HepG2 (cell line): ENCODE data around the gene ANKFY1. TPM values are rescaled to one million over a fixed set of nuclear protein-coding genes. Genes with fewer than 3 reads are reported as not detected.

Source experiments
- DRAP1 ChIP-seq: IDR thresholded peaks from 2 replicates; pipeline ENCODE4 v1.6.1; 2016; ENCODE audit warnings: missing genetic modification reagents, missing compliant biosample characterization
- FOXP1 ChIP-seq, 2 experiments: fragments of 450-650 bp in 1 of 2; IDR thresholded peaks; 2 replicates each; pipeline ENCODE4 v1.6.1; 2017 to 2018; ENCODE audit warnings: antibody characterized with exemption in 1 of 2
- GTF3A ChIP-seq: sonication (generic); formaldehyde crosslinking; conservative IDR thresholded peaks from 2 replicates; pipeline ENCODE4 v1.4.0; 2020; ENCODE audit warnings: mild to moderate bottlenecking, missing genetic modification reagents
- HES4 ChIP-seq: sonication (generic); formaldehyde crosslinking; IDR thresholded peaks from 2 replicates; pipeline ENCODE4 v1.9.0; 2021; ENCODE audit warnings: mild to moderate bottlenecking, missing genetic modification reagents, borderline replicate concordance
- KDM2A ChIP-seq: sonication (generic); formaldehyde crosslinking; IDR thresholded peaks from 2 replicates; pipeline ENCODE4 v1.4.0; 2020; ENCODE audit warnings: low read depth, missing genetic modification reagents, borderline replicate concordance
- MTA3 ChIP-seq: sonication (generic); formaldehyde crosslinking; IDR thresholded peaks from 2 replicates; pipeline ENCODE4 v1.4.0; 2020; ENCODE audit warnings: missing genetic modification reagents
- PAX8 ChIP-seq: sonication (generic); formaldehyde crosslinking; IDR thresholded peaks from 2 replicates; pipeline ENCODE4 v1.8.0; 2022; ENCODE audit warnings: mild to moderate bottlenecking, missing genetic modification reagents, borderline replicate concordance
- SRSF4 ChIP-seq: fragments of 200-400 bp; formaldehyde crosslinking; IDR thresholded peaks from one replicate; pipeline ENCODE4 v1.6.1; 2018; ENCODE audit warnings: mild to moderate bottlenecking, low read depth, low read length, moderate library complexity; ENCODE audit not compliant: poor library complexity, severe bottlenecking
- TBX2 ChIP-seq: sonication (generic); formaldehyde crosslinking; IDR thresholded peaks from 2 replicates; pipeline ENCODE4 v1.5.0; 2020; ENCODE audit warnings: missing genetic modification reagents, mild to moderate bottlenecking, borderline replicate concordance
- XBP1 ChIP-seq: sonication (generic); formaldehyde crosslinking; IDR thresholded peaks from 2 replicates; pipeline ENCODE4 v1.5.0; 2020; ENCODE audit warnings: missing genetic modification reagents
- ZFP36L2 ChIP-seq: sonication (generic); formaldehyde crosslinking; IDR thresholded peaks from 2 replicates; pipeline ENCODE4 v1.4.0; 2020; ENCODE audit warnings: missing genetic modification reagents
- ZNF101 ChIP-seq: sonication (generic); formaldehyde crosslinking; IDR thresholded peaks from 2 replicates; pipeline ENCODE4 v1.4.0; 2020; ENCODE audit warnings: mild to moderate bottlenecking, low read depth, missing genetic modification reagents, borderline replicate concordance
- ZNF230 ChIP-seq: sonication (generic); formaldehyde crosslinking; IDR thresholded peaks from 2 replicates; pipeline ENCODE4 v1.4.0; 2020; ENCODE audit warnings: mild to moderate bottlenecking, missing genetic modification reagents
- ZNF333 ChIP-seq: sonication (generic); formaldehyde crosslinking; IDR thresholded peaks from 2 replicates; pipeline ENCODE4 v1.4.0; 2020; ENCODE audit warnings: mild to moderate bottlenecking, missing genetic modification reagents, borderline replicate concordance
- ZNF629 ChIP-seq: sonication (generic); formaldehyde crosslinking; conservative IDR thresholded peaks from 2 replicates; pipeline ENCODE4 v1.5.0; 2020; ENCODE audit warnings: missing genetic modification reagents
- ZNF704 ChIP-seq: sonication (generic); formaldehyde crosslinking; IDR thresholded peaks from 2 replicates; pipeline ENCODE4 v1.8.1; 2023; ENCODE audit warnings: mild to moderate bottlenecking, inconsistent platforms, moderate library complexity, missing genetic modification reagents, borderline replicate concordance
- ZNF775 ChIP-seq: sonication (generic); formaldehyde crosslinking; IDR thresholded peaks from 2 replicates; pipeline ENCODE4 v1.4.0; 2020; ENCODE audit warnings: missing genetic modification reagents, mild to moderate bottlenecking, moderate library complexity, borderline replicate concordance
- ZNF878 ChIP-seq: sonication (generic); formaldehyde crosslinking; IDR thresholded peaks from 2 replicates; pipeline ENCODE4 v1.8.1; 2023; ENCODE audit warnings: mild to moderate bottlenecking, missing genetic modification reagents, moderate library complexity
- ZSCAN22 ChIP-seq: sonication (generic); formaldehyde crosslinking; IDR thresholded peaks from 2 replicates; pipeline ENCODE4 v1.4.0; 2020; ENCODE audit warnings: mild to moderate bottlenecking, missing genetic modification reagents
- polyA plus RNA-seq, 8 experiments: library from polyadenylated mRNA; depleted of rRNA in 3 of 8; stranded (reverse) in 7 of 8; unstranded in 1 of 8; fragments of >200 nt; fragmentation: Illumina TruSeq in 4 of 8; extraction: Trizol in 4 of 8; gene quantifications; 2 replicates each; pipeline versions ENCODE4 v1.2.1 to v1.2.3, GENCODE V29; 2011 to 2016; ENCODE audit warnings: low read depth in 4 of 8, missing spikeins in 1 of 8, mixed read lengths in 1 of 8; ENCODE audit not compliant: insufficient read depth in 1 of 8
- total RNA-seq, 5 experiments: library from RNA; depleted of rRNA; stranded (reverse); fragments of >200 nt; fragmentation: Illumina TruSeq; extraction: Trizol; gene quantifications; 2 replicates each; pipeline ENCODE4 v1.2.3, GENCODE V29; 2016; ENCODE audit warnings: low read depth in 1 of 5
- TF ChIP-seq, protein P1 (sequence below): sonication (generic); formaldehyde crosslinking; IDR thresholded peaks from 2 replicates; pipeline ENCODE4 v1.5.1; 2020; ENCODE audit warnings: missing genetic modification reagents, mild to moderate bottlenecking, borderline replicate concordance
- TF ChIP-seq, protein P2 (sequence below): sonication (generic); formaldehyde crosslinking; IDR thresholded peaks from 2 replicates; pipeline ENCODE4 v1.5.1; 2020; ENCODE audit warnings: mild to moderate bottlenecking, moderate library complexity, missing genetic modification reagents
- TF ChIP-seq, protein P3 (sequence below): sonication (generic); formaldehyde crosslinking; IDR thresholded peaks from 2 replicates; pipeline ENCODE4 v1.9.0; 2021; ENCODE audit warnings: missing genetic modification reagents, borderline replicate concordance

ANKFY1 gene
- total and polyA plus RNA-seq, 2 of the 13 experiments (the other 11 are each of a cell fraction or from before 2014, with no cell fraction given), result 11.9 to 16.8 TPM

DNA sequence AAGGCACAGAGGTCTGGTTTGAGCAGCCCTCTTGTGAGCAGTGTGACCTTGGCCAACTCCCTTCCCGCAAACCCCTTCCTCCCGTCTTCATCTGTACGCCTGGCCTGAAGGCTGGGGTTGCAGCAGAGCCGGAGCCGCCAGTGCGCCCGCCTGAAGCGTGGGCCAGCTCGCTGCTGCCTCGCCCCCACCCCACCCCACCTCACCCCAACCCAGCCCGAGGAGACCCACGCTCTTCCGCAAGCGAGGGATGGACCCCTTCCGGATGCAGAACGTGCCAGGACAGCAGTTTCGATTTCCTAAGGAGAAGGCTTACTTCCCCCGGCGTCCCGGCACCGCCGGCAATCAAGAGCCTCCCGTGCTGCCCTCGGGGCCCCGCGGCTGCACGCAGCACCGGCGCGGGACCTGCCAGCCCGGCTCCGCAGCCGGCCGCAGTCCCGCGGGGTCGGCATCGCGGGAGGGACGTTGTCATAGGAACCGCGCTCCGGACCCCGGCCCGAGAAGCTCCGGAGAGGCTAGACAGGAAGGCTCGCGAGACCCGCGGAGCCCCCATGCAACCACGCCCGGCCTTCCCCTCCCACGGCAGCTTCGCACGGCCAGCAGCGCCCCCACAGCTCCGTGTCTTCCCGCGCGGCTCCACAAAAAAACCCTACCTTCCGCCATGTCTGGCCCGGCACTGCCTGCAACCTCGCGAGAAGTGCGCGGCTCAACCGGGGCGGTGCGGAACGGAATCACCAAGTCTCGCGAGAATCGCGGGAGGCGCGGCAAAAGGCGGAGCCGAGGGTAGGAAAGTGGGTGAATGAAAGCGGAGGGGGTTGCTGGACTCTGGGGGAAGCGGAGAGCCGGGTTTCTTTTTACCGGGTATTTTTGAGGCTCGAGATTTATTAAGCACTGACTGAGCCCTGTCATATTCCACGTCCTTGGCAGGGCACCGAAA, at the start of gene ANKFY1 (continued):
- TF ChIP-seq ZSCAN22 (CRISPR knock-in tag) (no peak), KDM2A (CRISPR knock-in tag) (peak; percentile 97), ZNF333 (no peak), TBX2 (CRISPR knock-in tag) (peak; percentile 55; the same call in 1 of the 2 replicates), ZNF775 (CRISPR knock-in tag) (no peak), GTF3A (CRISPR knock-in tag) (0 out of 2 replicates have a peak, but pooled peaks have one; percentile 49), FOXP1 (IDR thresholded peaks at IDR 0.05) (no peak), FOXP1 (CRISPR knock-in tag; IDR thresholded peaks at IDR 0.05) (no peak), MTA3 (CRISPR knock-in tag) (no peak), ZNF629 (CRISPR knock-in tag) (0 out of 2 replicates have a peak, but pooled peaks have one; percentile 5), PAX8 (CRISPR knock-in tag) (0 out of 2 replicates have a peak, but pooled peaks have one; percentile 35), XBP1 (no peak), ZNF101 (CRISPR knock-in tag) (no peak), DRAP1 (CRISPR knock-in tag) (peak; percentile 84), HES4 (CRISPR knock-in tag) (peak; percentile 54), ZFP36L2 (CRISPR knock-in tag) (no peak), ZNF704 (peak; percentile 95; the same call in 1 of the 2 replicates), ZNF230 (peak; percentile 74; the same call in 1 of the 2 replicates), SRSF4 (no peak), ZNF878 (CRISPR knock-in tag) (no peak)
- TF ChIP-seq, protein P1, sequence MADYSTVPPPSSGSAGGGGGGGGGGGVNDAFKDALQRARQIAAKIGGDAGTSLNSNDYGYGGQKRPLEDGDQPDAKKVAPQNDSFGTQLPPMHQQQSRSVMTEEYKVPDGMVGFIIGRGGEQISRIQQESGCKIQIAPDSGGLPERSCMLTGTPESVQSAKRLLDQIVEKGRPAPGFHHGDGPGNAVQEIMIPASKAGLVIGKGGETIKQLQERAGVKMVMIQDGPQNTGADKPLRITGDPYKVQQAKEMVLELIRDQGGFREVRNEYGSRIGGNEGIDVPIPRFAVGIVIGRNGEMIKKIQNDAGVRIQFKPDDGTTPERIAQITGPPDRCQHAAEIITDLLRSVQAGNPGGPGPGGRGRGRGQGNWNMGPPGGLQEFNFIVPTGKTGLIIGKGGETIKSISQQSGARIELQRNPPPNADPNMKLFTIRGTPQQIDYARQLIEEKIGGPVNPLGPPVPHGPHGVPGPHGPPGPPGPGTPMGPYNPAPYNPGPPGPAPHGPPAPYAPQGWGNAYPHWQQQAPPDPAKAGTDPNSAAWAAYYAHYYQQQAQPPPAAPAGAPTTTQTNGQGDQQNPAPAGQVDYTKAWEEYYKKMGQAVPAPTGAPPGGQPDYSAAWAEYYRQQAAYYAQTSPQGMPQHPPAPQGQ (CRISPR knock-in tag), result no peak
- TF ChIP-seq, protein P2, sequence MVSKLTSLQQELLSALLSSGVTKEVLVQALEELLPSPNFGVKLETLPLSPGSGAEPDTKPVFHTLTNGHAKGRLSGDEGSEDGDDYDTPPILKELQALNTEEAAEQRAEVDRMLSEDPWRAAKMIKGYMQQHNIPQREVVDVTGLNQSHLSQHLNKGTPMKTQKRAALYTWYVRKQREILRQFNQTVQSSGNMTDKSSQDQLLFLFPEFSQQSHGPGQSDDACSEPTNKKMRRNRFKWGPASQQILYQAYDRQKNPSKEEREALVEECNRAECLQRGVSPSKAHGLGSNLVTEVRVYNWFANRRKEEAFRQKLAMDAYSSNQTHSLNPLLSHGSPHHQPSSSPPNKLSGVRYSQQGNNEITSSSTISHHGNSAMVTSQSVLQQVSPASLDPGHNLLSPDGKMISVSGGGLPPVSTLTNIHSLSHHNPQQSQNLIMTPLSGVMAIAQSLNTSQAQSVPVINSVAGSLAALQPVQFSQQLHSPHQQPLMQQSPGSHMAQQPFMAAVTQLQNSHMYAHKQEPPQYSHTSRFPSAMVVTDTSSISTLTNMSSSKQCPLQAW (CRISPR knock-in tag), result peak; percentile 84
- TF ChIP-seq, protein P3, sequence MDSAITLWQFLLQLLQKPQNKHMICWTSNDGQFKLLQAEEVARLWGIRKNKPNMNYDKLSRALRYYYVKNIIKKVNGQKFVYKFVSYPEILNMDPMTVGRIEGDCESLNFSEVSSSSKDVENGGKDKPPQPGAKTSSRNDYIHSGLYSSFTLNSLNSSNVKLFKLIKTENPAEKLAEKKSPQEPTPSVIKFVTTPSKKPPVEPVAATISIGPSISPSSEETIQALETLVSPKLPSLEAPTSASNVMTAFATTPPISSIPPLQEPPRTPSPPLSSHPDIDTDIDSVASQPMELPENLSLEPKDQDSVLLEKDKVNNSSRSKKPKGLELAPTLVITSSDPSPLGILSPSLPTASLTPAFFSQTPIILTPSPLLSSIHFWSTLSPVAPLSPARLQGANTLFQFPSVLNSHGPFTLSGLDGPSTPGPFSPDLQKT (CRISPR knock-in tag), result no peak
